Activated T-helper 17 cell treated with anti-CD3 and anti-CD28 coated beads, Interleukin-2, amount 50 U/mL, for 72 hours (primary cell): ENCODE data around the gene ZNF670. TPM values are rescaled to one million over a fixed set of nuclear protein-coding genes. Genes with fewer than 3 reads are reported as not detected.

ENCODE experiments used
- ATAC-seq: fragments of 150-1000 bp; cut with Tn5 transposase; replicated peaks from 2 replicates; pipeline ENCODE4 v1.10.0; 2021; ENCODE audit warnings: mild to moderate bottlenecking, moderate library complexity
- H3K27ac Mint-ChIP-seq: one replicate; pipeline ENCODE4 v1.8.0; 2022; ENCODE audit warnings: mixed read lengths
- H3K27me3 Mint-ChIP-seq: one replicate; pipeline ENCODE4 v1.8.0; 2022; ENCODE audit warnings: mixed read lengths
- H3K36me3 Mint-ChIP-seq: one replicate; pipeline ENCODE4 v1.8.0; 2022; ENCODE audit warnings: low read depth, mild to moderate bottlenecking, mixed read lengths
- H3K4me1 Mint-ChIP-seq: one replicate; pipeline ENCODE4 v1.8.0; 2022; ENCODE audit warnings: mixed read lengths
- H3K4me3 Mint-ChIP-seq: one replicate; pipeline ENCODE4 v1.8.0; 2022; ENCODE audit warnings: mild to moderate bottlenecking, mixed read lengths
- H3K9me3 Mint-ChIP-seq: one replicate; pipeline ENCODE4 v1.8.0; 2022; ENCODE audit warnings: mixed read lengths
- total RNA-seq, 2 donors: library from RNA; stranded (reverse); gene quantifications; one replicate each; pipeline ENCODE4 v1.2.3, GENCODE V29; 2022

Gene ZNF670
- total RNA-seq, 2 donors from 2014 or later: 2.7 to 3.3 TPM

GRCh38 chr1:247111700-247112478, 33.3 kb upstream of the ZNF670 start:
- Mint-ChIP-seq H3K4me1 (peaks cover 10% of the 10 kb centered on the region), H3K36me3 (no peaks in the 10 kb centered on the region), H3K27me3 (peaks cover 34% of the 10 kb centered on the region), H3K4me3 (no peak overlapping the region), H3K9me3 (peaks cover 4% of the 10 kb centered on the region), H3K27ac (no peak overlapping the region)
- ATAC-seq: peak; percentile 10

- peaks cover 10% of the 10 kb centered on the region for H3K4me1 Mint-ChIP-seq
- H3K9me3 Mint-ChIP-seq: peaks cover 4% of the 10 kb centered on the region
- peak; percentile 40 for ATAC-seq
- H3K4me3 Mint-ChIP-seq: peak overlapping the region; percentile 80
- H3K27me3 Mint-ChIP-seq: peaks cover 34% of the 10 kb centered on the region
- no peaks in the 10 kb centered on the region for H3K36me3 Mint-ChIP-seq
- no peak overlapping the region for H3K27ac Mint-ChIP-seq
These were observed 32.7 kb upstream of the ZNF670 start for GRCh38 chr1:247111259-247111699.

GRCh38 chr1:247110627-247111258, 32.1 kb upstream of the ZNF670 start:
- Mint-ChIP-seq H3K4me1 (peaks cover 10% of the 10 kb centered on the region), H3K36me3 (no peaks in the 10 kb centered on the region), H3K4me3 (peak overlapping the region; percentile 80), H3K9me3 (peaks cover 4% of the 10 kb centered on the region), H3K27ac (peak overlapping the region; percentile 31), H3K27me3 (peaks cover 34% of the 10 kb centered on the region)
- ATAC-seq: peak; percentile 73

- Mint-ChIP-seq H3K27me3 (peaks cover 30% of the 10 kb centered on the region), H3K27ac (no peak overlapping the region), H3K36me3 (peaks cover 6% of the 10 kb centered on the region), H3K4me1 (peaks cover 6% of the 10 kb centered on the region), H3K9me3 (peaks cover 4% of the 10 kb centered on the region), H3K4me3 (no peak overlapping the region)
- no peak for ATAC-seq
These were observed 29.1 kb upstream of the ZNF670 start for GRCh38 chr1:247107694-247108093.

- peaks cover 23% of the 10 kb centered on the region for H3K36me3 Mint-ChIP-seq
- no peak overlapping the region for H3K27ac Mint-ChIP-seq
- peaks cover 4% of the 10 kb centered on the region for H3K9me3 Mint-ChIP-seq
- H3K4me1 Mint-ChIP-seq: peaks cover 5% of the 10 kb centered on the region
- no peak overlapping the region for H3K4me3 Mint-ChIP-seq
- peaks cover 29% of the 10 kb centered on the region for H3K27me3 Mint-ChIP-seq
- no peak for ATAC-seq
These were observed 27.4 kb upstream of the ZNF670 start for GRCh38 chr1:247105966-247106365.

GRCh38 chr1:247104965-247105364, 26.4 kb upstream of the ZNF670 start:
- Mint-ChIP-seq H3K36me3 (peaks cover 33% of the 10 kb centered on the region), H3K9me3 (peaks cover 8% of the 10 kb centered on the region), H3K27me3 (peaks cover 25% of the 10 kb centered on the region), H3K27ac (no peak overlapping the region), H3K4me1 (no peaks in the 10 kb centered on the region), H3K4me3 (peak overlapping the region; percentile 81)
- no peak for ATAC-seq

- Mint-ChIP-seq H3K27me3 (peaks cover 19% of the 10 kb centered on the region), H3K9me3 (peaks cover 8% of the 10 kb centered on the region), H3K27ac (peak within 1 kb of the TSS; percentile 70), H3K4me1 (no peaks in the 10 kb centered on the region), H3K4me3 (peak within 1 kb of the TSS; percentile 81), H3K36me3 (peaks cover 42% of the 10 kb centered on the region)
- ATAC-seq: peak; percentile 100
These were observed 25.4 kb upstream of the ZNF670 start, which contains the start of gene ZNF669 for GRCh38 chr1:247103859-247104591. Gene ZNF669, minus strand, starts transcription at chr1:247104356. Its CDS starts 157 bp downstream, at chr1:247104199.

- Mint-ChIP-seq H3K9me3 (peaks cover 9% of the 10 kb centered on the region), H3K36me3 (peaks cover 57% of the 10 kb centered on the region), H3K4me1 (no peaks in the 10 kb centered on the region), H3K27ac (no peak overlapping the region), H3K27me3 (peaks cover 2% of the 10 kb centered on the region), H3K4me3 (peak overlapping the region; percentile 81)
- no peak for ATAC-seq
These were observed 23.8 kb upstream of the ZNF670 start for GRCh38 chr1:247102381-247102780.

- ATAC-seq: no peak
- no peak overlapping the region for H3K27ac Mint-ChIP-seq
- H3K36me3 Mint-ChIP-seq: peaks cover 62% of the 10 kb centered on the region
- H3K4me3 Mint-ChIP-seq: no peak overlapping the region
- peaks cover 23% of the 10 kb centered on the region for H3K9me3 Mint-ChIP-seq
- no peaks in the 10 kb centered on the region for H3K4me1 Mint-ChIP-seq
- H3K27me3 Mint-ChIP-seq: no peaks in the 10 kb centered on the region
These were observed 22.2 kb upstream of the ZNF670 start for GRCh38 chr1:247100676-247101279.

GRCh38 chr1:247096958-247097357, 18.3 kb upstream of the ZNF670 start:
- Mint-ChIP-seq H3K4me3 (no peak overlapping the region), H3K27me3 (no peaks in the 10 kb centered on the region), H3K36me3 (peaks cover 49% of the 10 kb centered on the region), H3K9me3 (peaks cover 25% of the 10 kb centered on the region), H3K4me1 (no peaks in the 10 kb centered on the region), H3K27ac (no peak overlapping the region)
- ATAC-seq: no peak

GRCh38 chr1:247096544-247096943, 17.9 kb upstream of the ZNF670 start:
- H3K4me3 Mint-ChIP-seq: no peak overlapping the region
- H3K36me3 Mint-ChIP-seq: peaks cover 45% of the 10 kb centered on the region

GRCh38 chr1:247096112-247096511, 17.5 kb upstream of the ZNF670 start:
- H3K27ac Mint-ChIP-seq: no peak overlapping the region
- H3K27me3 Mint-ChIP-seq: no peaks in the 10 kb centered on the region
- no peak for ATAC-seq
- peaks cover 25% of the 10 kb centered on the region for H3K9me3 Mint-ChIP-seq
- H3K4me1 Mint-ChIP-seq: no peaks in the 10 kb centered on the region
- no peak overlapping the region for H3K4me3 Mint-ChIP-seq
- H3K36me3 Mint-ChIP-seq: peaks cover 41% of the 10 kb centered on the region

More at GRCh38 chr1:247096544-247096943, 17.9 kb upstream of the ZNF670 start:
- Mint-ChIP-seq H3K27ac (no peak overlapping the region), H3K27me3 (no peaks in the 10 kb centered on the region), H3K9me3 (peaks cover 25% of the 10 kb centered on the region), H3K4me1 (no peaks in the 10 kb centered on the region)
- ATAC-seq: no peak

- no peaks in the 10 kb centered on the region for H3K27me3 Mint-ChIP-seq
- ATAC-seq: no peak
- no peaks in the 10 kb centered on the region for H3K4me1 Mint-ChIP-seq
- no peaks in the 10 kb centered on the region for H3K9me3 Mint-ChIP-seq
- H3K36me3 Mint-ChIP-seq: no peaks in the 10 kb centered on the region
- no peak overlapping the region for H3K4me3 Mint-ChIP-seq
- H3K27ac Mint-ChIP-seq: no peak overlapping the region
These were observed 11.8 kb upstream of the ZNF670 start for GRCh38 chr1:247090455-247090854.
